Panc1 (cell line): Measurements from ENCODE around the gene UGT1A7. TPM values are rescaled to one million over a fixed set of nuclear protein-coding genes. Genes with fewer than 3 reads are reported as not detected.

Experiments used
- ATAC-seq: fragments of 200-7000 bp; cut with Tn5 transposase; 2 replicates; pipeline ENCODE4 v1.9.1; 2020; ENCODE audit warnings: mild to moderate bottlenecking, moderate library complexity
- BruUV-seq: library from RNA; stranded (reverse); fragments of 400-500 nt; replicated peaks from 2 replicates; lab custom pipeline; 2021; lab: Mats Ljungman, UMichigan
- CTCF ChIA-PET: fragments of 300-600 bp; sonication (Branson Sonifier 250); formaldehyde crosslinking; loops from one replicate; lab custom pipeline; 2022; ENCODE audit warnings: antibody characterized with exemption; lab: Charles Lee
- POLR2A ChIA-PET: fragments of 300-600 bp; sonication (Branson Sonifier 250); formaldehyde crosslinking; loops from one replicate; lab custom pipeline; 2022; ENCODE audit warnings: antibody characterized with exemption; lab: Charles Lee
- DNase-seq: peaks from one replicate; pipeline ENCODE4 v3.0.0-alpha.2; 2010; ENCODE audit warnings: low read depth, low spot score
- H3K27ac ChIP-seq: 2 replicates; pipeline ENCODE4 v1.5.1; 2011; ENCODE audit warnings: mild to moderate bottlenecking, low read length, inconsistent platforms
- H3K27me3 ChIP-seq: fragments of 200-500 bp; sonication (Bioruptor generic); 2 replicates; pipeline ENCODE4 v1.6.0; 2014; ENCODE audit warnings: low read length, inconsistent platforms; ENCODE audit not compliant: control insufficient read depth, insufficient read depth
- H3K36me3 ChIP-seq: fragments of 200-500 bp; sonication (Bioruptor generic); 2 replicates; pipeline ENCODE4 v1.5.1; 2014; ENCODE audit warnings: inconsistent platforms, mild to moderate bottlenecking, low read length, moderate library complexity; ENCODE audit not compliant: control insufficient read depth, insufficient read depth
- H3K4me1 ChIP-seq: 2 replicates; pipeline ENCODE4 v1.5.1; 2011; ENCODE audit warnings: inconsistent platforms, mild to moderate bottlenecking, low read length, moderate library complexity; ENCODE audit not compliant: control insufficient read depth, insufficient read depth
- H3K4me3 ChIP-seq, 2 experiments: 2 replicates each; pipeline ENCODE4 v1.5.1; 2011 to 2012; ENCODE audit warnings: low read depth in 2 of 2, low read length in 2 of 2, mild to moderate bottlenecking in 2 of 2, inconsistent platforms in 1 of 2, moderate library complexity in 1 of 2
- H3K9me3 ChIP-seq: fragments of 200-500 bp; sonication (Bioruptor generic); 2 replicates; pipeline ENCODE4 v1.5.1; 2014; ENCODE audit warnings: low read depth, mild to moderate bottlenecking, inconsistent platforms, low read length, moderate library complexity; ENCODE audit not compliant: control insufficient read depth, insufficient read depth
- POLR2AphosphoS5 ChIP-seq: IDR thresholded peaks from 2 replicates; pipeline ENCODE4 v1.6.1; 2012; ENCODE audit warnings: mild to moderate bottlenecking, low read depth, low read length, moderate library complexity
- SIN3A ChIP-seq: IDR thresholded peaks from 2 replicates; pipeline ENCODE4 v1.6.1; 2012; ENCODE audit warnings: low read depth, mild to moderate bottlenecking, low read length, moderate library complexity, borderline replicate concordance; ENCODE audit not compliant: insufficient read depth
- TCF7L2 ChIP-seq: IDR thresholded peaks from 2 replicates; pipeline ENCODE4 v1.6.1; 2011; ENCODE audit warnings: mild to moderate bottlenecking, low read depth, low read length, inconsistent platforms
- in situ Hi-C: cut with HindIII; loops from 2 replicates; pipeline ENCODE4 v1.10.0; 2016; ENCODE audit warnings: low sequenced_read_pairs, low pct_unique_long_range_greater_than_20kb
- intact Hi-C: fragments of 100-400 bp; cut with micrococcal nuclease; formaldehyde crosslinking; loops from one replicate; pipeline ENCODE4 v1.10.0; 2022; ENCODE audit not compliant: unreplicated experiment
- total RNA-seq: library from RNA; stranded (reverse); gene quantifications from one replicate; pipeline ENCODE4 v1.2.1, GENCODE V29; 2021; ENCODE audit not compliant: unreplicated experiment
- TF ChIP-seq, protein P1 (sequence below), 2 experiments: IDR thresholded peaks; 2 replicates each; pipeline ENCODE4 v1.6.1; 2011 to 2012; ENCODE audit warnings: low read depth in 2 of 2, control low read depth in 1 of 2, low read length in 1 of 2, mild to moderate bottlenecking in 1 of 2, moderate library complexity in 1 of 2; ENCODE audit not compliant: insufficient read depth in 1 of 2
- TF ChIP-seq, protein P2 (sequence below): fragments of 450-650 bp; IDR thresholded peaks from 2 replicates; pipeline ENCODE4 v1.5.1; 2017; ENCODE audit warnings: mild to moderate bottlenecking

The UGT1A7 gene
- total RNA-seq, 1 experiment from 2014 or later = not detected

DNA sequence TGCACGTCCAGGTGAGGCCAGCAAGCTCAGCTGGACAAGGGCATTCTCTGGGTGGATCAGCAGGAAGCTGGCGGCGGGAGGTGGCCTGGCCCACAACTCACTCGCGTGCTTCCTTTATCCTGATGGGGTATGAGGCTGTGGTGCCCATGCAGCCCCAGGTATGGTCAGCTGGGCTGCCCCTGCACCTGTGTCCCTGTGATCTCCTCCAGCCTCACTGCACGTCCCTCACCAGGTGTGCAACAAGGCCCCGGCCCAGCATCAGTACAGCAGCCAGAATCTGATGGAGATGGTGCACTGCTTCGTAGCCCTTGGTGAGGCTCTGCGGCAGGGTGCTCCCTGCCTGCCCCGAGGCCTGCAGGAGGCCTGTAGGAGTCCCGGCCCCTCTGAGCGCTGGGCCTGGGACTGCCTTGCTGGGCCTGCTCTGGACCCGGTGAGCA, 114.1 kb downstream of the UGT1A7 start:
- H3K9me3 ChIP-seq = no peaks in the 10 kb centered on the region
- BruUV-seq = no TSS peak
- H3K4me3 ChIP-seq = no peak overlapping the region
- ChIA-PET POLR2A (no interaction called here), CTCF (no interaction called here)
- H3K36me3 ChIP-seq = no peaks in the 10 kb centered on the region
- TF ChIP-seq SIN3A = no peak
- TF ChIP-seq TCF7L2 = no peak
- no peak for TF ChIP-seq POLR2AphosphoS5
- TF ChIP-seq, protein P1, sequence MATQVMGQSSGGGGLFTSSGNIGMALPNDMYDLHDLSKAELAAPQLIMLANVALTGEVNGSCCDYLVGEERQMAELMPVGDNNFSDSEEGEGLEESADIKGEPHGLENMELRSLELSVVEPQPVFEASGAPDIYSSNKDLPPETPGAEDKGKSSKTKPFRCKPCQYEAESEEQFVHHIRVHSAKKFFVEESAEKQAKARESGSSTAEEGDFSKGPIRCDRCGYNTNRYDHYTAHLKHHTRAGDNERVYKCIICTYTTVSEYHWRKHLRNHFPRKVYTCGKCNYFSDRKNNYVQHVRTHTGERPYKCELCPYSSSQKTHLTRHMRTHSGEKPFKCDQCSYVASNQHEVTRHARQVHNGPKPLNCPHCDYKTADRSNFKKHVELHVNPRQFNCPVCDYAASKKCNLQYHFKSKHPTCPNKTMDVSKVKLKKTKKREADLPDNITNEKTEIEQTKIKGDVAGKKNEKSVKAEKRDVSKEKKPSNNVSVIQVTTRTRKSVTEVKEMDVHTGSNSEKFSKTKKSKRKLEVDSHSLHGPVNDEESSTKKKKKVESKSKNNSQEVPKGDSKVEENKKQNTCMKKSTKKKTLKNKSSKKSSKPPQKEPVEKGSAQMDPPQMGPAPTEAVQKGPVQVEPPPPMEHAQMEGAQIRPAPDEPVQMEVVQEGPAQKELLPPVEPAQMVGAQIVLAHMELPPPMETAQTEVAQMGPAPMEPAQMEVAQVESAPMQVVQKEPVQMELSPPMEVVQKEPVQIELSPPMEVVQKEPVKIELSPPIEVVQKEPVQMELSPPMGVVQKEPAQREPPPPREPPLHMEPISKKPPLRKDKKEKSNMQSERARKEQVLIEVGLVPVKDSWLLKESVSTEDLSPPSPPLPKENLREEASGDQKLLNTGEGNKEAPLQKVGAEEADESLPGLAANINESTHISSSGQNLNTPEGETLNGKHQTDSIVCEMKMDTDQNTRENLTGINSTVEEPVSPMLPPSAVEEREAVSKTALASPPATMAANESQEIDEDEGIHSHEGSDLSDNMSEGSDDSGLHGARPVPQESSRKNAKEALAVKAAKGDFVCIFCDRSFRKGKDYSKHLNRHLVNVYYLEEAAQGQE (IDR thresholded peaks at IDR 0.05; ENCODE audit: insufficient read depth in 1 of 2, low read depth in 2 of 2, low read length in 1 of 2) = no peak
- TF ChIP-seq, protein P2, sequence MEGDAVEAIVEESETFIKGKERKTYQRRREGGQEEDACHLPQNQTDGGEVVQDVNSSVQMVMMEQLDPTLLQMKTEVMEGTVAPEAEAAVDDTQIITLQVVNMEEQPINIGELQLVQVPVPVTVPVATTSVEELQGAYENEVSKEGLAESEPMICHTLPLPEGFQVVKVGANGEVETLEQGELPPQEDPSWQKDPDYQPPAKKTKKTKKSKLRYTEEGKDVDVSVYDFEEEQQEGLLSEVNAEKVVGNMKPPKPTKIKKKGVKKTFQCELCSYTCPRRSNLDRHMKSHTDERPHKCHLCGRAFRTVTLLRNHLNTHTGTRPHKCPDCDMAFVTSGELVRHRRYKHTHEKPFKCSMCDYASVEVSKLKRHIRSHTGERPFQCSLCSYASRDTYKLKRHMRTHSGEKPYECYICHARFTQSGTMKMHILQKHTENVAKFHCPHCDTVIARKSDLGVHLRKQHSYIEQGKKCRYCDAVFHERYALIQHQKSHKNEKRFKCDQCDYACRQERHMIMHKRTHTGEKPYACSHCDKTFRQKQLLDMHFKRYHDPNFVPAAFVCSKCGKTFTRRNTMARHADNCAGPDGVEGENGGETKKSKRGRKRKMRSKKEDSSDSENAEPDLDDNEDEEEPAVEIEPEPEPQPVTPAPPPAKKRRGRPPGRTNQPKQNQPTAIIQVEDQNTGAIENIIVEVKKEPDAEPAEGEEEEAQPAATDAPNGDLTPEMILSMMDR = no peak
- H3K27ac ChIP-seq = no peak overlapping the region
- no peaks in the 10 kb centered on the region for H3K27me3 ChIP-seq
- intact Hi-C loops = no loop called here
- in situ Hi-C loops = no loop called here
- no peaks in the 10 kb centered on the region for H3K4me1 ChIP-seq
- ATAC-seq (no peak; the same call in 1 of the 2 replicates), DNase-seq (no peak)

DNA sequence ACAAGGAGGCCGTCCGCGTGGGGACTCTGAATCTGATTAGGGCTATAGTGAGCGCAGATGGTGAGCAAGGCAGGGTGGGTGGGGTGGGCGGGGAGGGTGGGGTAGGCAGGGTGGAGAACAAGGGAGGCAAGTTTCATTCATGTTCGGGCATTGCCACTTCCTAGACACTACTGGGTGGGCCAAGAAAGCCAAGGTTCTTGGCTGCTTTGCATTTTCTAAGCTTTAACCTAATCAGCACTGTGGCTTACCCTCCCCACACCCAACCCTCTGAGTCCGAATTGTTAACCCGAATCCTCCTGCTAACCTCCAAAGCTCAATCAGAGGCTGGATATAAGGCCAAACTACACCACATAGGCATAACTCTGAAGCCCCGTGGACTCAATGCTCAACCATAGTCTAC, 114.6 kb downstream of the UGT1A7 start:
- H3K4me1 ChIP-seq = no peaks in the 10 kb centered on the region
- ChIA-PET CTCF (no interaction called here), POLR2A (no interaction called here)
- no peak for DNase-seq
- TF ChIP-seq TCF7L2 = no peak
- TF ChIP-seq, protein P2 = no peak
- TF ChIP-seq SIN3A = no peak
- no peak for TF ChIP-seq POLR2AphosphoS5
- TF ChIP-seq, protein P1 (IDR thresholded peaks at IDR 0.05; ENCODE audit: insufficient read depth in 1 of 2, low read depth in 2 of 2, low read length in 1 of 2) = no peak
- no peaks in the 10 kb centered on the region for H3K9me3 ChIP-seq
- intact Hi-C loops = no loop called here
- in situ Hi-C loops = no loop called here
- ATAC-seq = no peak
- no peak overlapping the region for H3K27ac ChIP-seq
- H3K4me3 ChIP-seq = no peak overlapping the region
- H3K27me3 ChIP-seq = no peaks in the 10 kb centered on the region
- H3K36me3 ChIP-seq = no peaks in the 10 kb centered on the region
- no TSS peak for BruUV-seq
